HCT116 (cell line): Measurements from ENCODE around the gene AK5. TPM values are rescaled to one million over a fixed set of nuclear protein-coding genes. Genes with fewer than 3 reads are reported as not detected.

Source experiments
- ATAC-seq: fragments of 200-7000 bp; cut with Tn5 transposase; 2 replicates; pipeline ENCODE4 v1.9.1; 2020; ENCODE audit warnings: mild to moderate bottlenecking, moderate library complexity
- BruUV-seq: library from RNA; stranded (reverse); fragments of 400-500 nt; replicated peaks from 2 replicates; lab custom pipeline; 2021; lab: Mats Ljungman, UMichigan
- CTCF ChIA-PET: fragments of 300-600 bp; sonication (Branson Sonifier 250); formaldehyde crosslinking; loops from one replicate; lab custom pipeline; 2021; ENCODE audit warnings: antibody characterized with exemption; lab: Charles Lee
- POLR2A ChIA-PET: fragments of 300-600, 350-600 bp; sonication (Branson Sonifier 250); formaldehyde crosslinking; loops from one replicate; lab custom pipeline; 2021; ENCODE audit warnings: antibody characterized with exemption; lab: Charles Lee
- RAD21 ChIA-PET, 2 experiments: fragments of 300-600 bp; sonication (Branson Sonifier 250); formaldehyde crosslinking; loops; one replicate each; lab custom pipeline; 2023; ENCODE audit warnings: low total read pairs in 2 of 2; ENCODE audit not compliant: uncharacterized antibody in 2 of 2, unreplicated experiment in 2 of 2, low non-redundant PET in 1 of 2; lab: Charles Lee
- DNase-seq: peaks from one replicate; pipeline ENCODE4 v3.0.0-alpha.2; 2010; ENCODE audit warnings: low read depth, low spot score
- H2AFZ ChIP-seq: fragments of 200-600 bp; shearing (Covaris generic), sonication (generic); 2 replicates; pipeline ENCODE4 v1.6.1; 2017; ENCODE audit warnings: low read depth, mixed run types, mixed read lengths, antibody characterized with exemption, low read length; ENCODE audit not compliant: poor library complexity, severe bottlenecking
- H3K27ac ChIP-seq: 2 replicates; pipeline ENCODE4 v1.5.1; 2012; ENCODE audit warnings: low read depth, low read length
- H3K27me3 ChIP-seq: fragments of 200-600 bp; sonication (generic); 2 replicates; pipeline ENCODE4 v1.6.1; 2016; ENCODE audit warnings: mixed run types, low read length, mixed read lengths; ENCODE audit not compliant: insufficient read depth
- H3K36me3 ChIP-seq, 2 experiments: fragments of 200-500 bp in 1 of 2; fragments of 200-600 bp in 1 of 2; sonication (Bioruptor generic) in 1 of 2; sonication (generic) in 1 of 2; 2 replicates each; pipeline versions ENCODE4 v1.5.1 to v1.6.1; 2014 to 2016; ENCODE audit warnings: low read length in 2 of 2, inconsistent platforms in 1 of 2, mixed read lengths in 1 of 2, mixed run types in 1 of 2; ENCODE audit not compliant: insufficient read depth in 2 of 2, control insufficient read depth in 1 of 2
- H3K4me1 ChIP-seq, 2 experiments: fragments of 200-600 bp in 1 of 2; sonication (generic) in 1 of 2; 2 replicates each; pipeline versions ENCODE4 v1.5.1 to v1.6.1; 2012 to 2017; ENCODE audit warnings: low read length in 2 of 2, inconsistent platforms in 1 of 2, mild to moderate bottlenecking in 1 of 2, mixed read lengths in 1 of 2, mixed run types in 1 of 2, moderate library complexity in 1 of 2; ENCODE audit not compliant: insufficient read depth in 2 of 2, control insufficient read depth in 1 of 2
- H3K4me2 ChIP-seq: fragments of 200-600 bp; sonication (generic); 2 replicates; pipeline ENCODE4 v1.6.1; 2017; ENCODE audit warnings: mixed run types, low read length, mixed read lengths
- H3K4me3 ChIP-seq, 2 experiments: fragments of 200-600 bp in 1 of 2; sonication (generic) in 1 of 2; replicated peaks in 1 of 2; 2 replicates each; pipeline ENCODE4 v1.5.1; 2011 to 2016; ENCODE audit warnings: low read length in 2 of 2, control low read depth in 1 of 2, low read depth in 1 of 2, mild to moderate bottlenecking in 1 of 2, mixed read lengths in 1 of 2, mixed run types in 1 of 2
- H3K79me2 ChIP-seq: fragments of 200-600 bp; sonication (generic); 2 replicates; pipeline ENCODE4 v1.6.1; 2017; ENCODE audit warnings: mild to moderate bottlenecking, mixed run types, low read length, moderate library complexity, mixed read lengths; ENCODE audit not compliant: insufficient read depth
- H3K9ac ChIP-seq: fragments of 200-600 bp; sonication (generic); 2 replicates; pipeline ENCODE4 v1.6.1; 2016; ENCODE audit warnings: low read length, mixed read lengths
- H3K9me2 ChIP-seq: fragments of 200-600 bp; sonication (generic), shearing (Covaris generic); 2 replicates; pipeline ENCODE4 v1.6.1; 2017; ENCODE audit warnings: mixed run types, mild to moderate bottlenecking, moderate library complexity; ENCODE audit not compliant: insufficient read depth
- H3K9me3 ChIP-seq, 2 experiments: fragments of 200-500 bp in 1 of 2; fragments of 200-600 bp in 1 of 2; sonication (Bioruptor generic) in 1 of 2; sonication (generic) in 1 of 2; 2 replicates each; pipeline ENCODE4 v1.6.1; 2014 to 2017; ENCODE audit warnings: low read length in 2 of 2, mixed read lengths in 2 of 2, inconsistent platforms in 1 of 2, low read depth in 1 of 2, mild to moderate bottlenecking in 1 of 2, mixed run types in 1 of 2, moderate library complexity in 1 of 2; ENCODE audit not compliant: control insufficient read depth in 1 of 2, insufficient read depth in 1 of 2
- H4K20me1 ChIP-seq: fragments of 200-600 bp; sonication (generic), shearing (Covaris generic); 2 replicates; pipeline ENCODE4 v1.6.1; 2017; ENCODE audit warnings: mixed run types, mild to moderate bottlenecking, moderate library complexity; ENCODE audit not compliant: insufficient read depth
- CEBPB ChIP-seq: IDR thresholded peaks from 2 replicates; pipeline ENCODE4 v1.6.1; 2012; ENCODE audit warnings: low read depth
- ELF1 ChIP-seq: IDR thresholded peaks from 2 replicates; pipeline ENCODE4 v1.6.1; 2012; ENCODE audit warnings: low read depth, borderline replicate concordance
- EZH2 ChIP-seq: fragments of 200-600 bp; sonication (generic); IDR thresholded peaks from 2 replicates; pipeline ENCODE4 v1.6.1; 2017; ENCODE audit warnings: antibody characterized with exemption, mixed run types
- MAX ChIP-seq: IDR thresholded peaks from 2 replicates; pipeline ENCODE4 v1.6.1; 2012
- POLR2A ChIP-seq: IDR thresholded peaks from 2 replicates; pipeline ENCODE4 v1.7.0; 2011; ENCODE audit warnings: borderline replicate concordance; ENCODE audit not compliant: insufficient read depth, insufficient read length; ENCODE audit errors: extremely low read depth
- RAD21 ChIP-seq: IDR thresholded peaks from 2 replicates; pipeline ENCODE4 v1.6.1; 2012; ENCODE audit warnings: low read depth, mild to moderate bottlenecking
- ZNF274 ChIP-seq: fragments of 200-500 bp; sonication (Bioruptor generic); IDR thresholded peaks from 2 replicates; pipeline ENCODE4 v1.6.1; 2014; ENCODE audit warnings: mild to moderate bottlenecking, low read depth, low read length, inconsistent platforms
- intact Hi-C: fragments of 100-400 bp; cut with micrococcal nuclease; formaldehyde crosslinking; loops from 2 replicates; pipeline ENCODE4 v1.10.0; 2022
- total RNA-seq: library from RNA; stranded (reverse); gene quantifications from one replicate; pipeline ENCODE4 v1.2.1, GENCODE V29; 2021; ENCODE audit not compliant: unreplicated experiment
- TF ChIP-seq, protein P1 (sequence below): IDR thresholded peaks from 2 replicates; pipeline ENCODE4 v1.6.1; 2012; ENCODE audit warnings: low read depth

Gene AK5
- total RNA-seq, 1 experiment from 2014 or later, result 0.22 TPM

DNA sequence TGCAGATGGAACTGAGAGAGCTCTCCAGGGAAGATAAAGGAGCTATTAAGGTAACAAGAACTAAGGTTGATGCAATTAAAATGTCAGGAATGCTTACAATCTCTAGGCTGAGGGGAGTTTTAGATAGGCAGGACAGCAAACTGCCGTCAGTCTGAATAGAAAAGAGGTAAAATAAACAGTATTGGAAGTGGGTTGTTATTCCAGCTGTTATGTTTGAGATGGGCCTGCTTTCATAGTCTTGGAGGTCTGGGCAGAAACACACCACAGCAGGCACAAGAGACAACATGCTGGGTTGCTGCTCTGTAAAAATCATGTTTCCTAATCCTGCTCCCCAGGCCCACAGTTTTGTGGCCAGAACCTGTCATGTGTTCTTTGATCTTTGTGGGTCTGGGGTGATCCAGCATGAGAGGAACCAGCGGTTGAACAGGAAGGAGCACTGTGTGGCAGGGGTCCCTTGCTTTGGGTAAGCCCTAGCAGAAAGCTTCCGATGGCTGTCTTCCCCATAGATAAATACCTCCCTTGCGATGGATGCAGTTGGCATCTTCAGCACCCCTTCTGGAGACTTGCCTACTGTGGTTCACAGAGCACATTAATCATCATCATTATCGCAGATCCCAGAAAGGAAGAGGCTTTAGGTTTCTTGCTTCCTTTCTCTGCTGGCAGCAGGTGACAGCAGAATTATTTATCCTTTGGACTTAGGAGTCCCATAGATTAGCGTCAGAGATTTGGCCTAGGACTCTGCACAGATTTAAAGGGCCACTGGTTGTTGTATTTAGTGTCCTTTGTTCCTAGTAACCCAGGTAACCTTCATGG is 97.1 kb downstream of the AK5 start:
- TF ChIP-seq CEBPB (no peak), RAD21 (no peak)
- H4K20me1 ChIP-seq, result no peaks in the 10 kb centered on the region
- H3K4me3 ChIP-seq, result no peak overlapping the region
- no peaks in the 10 kb centered on the region for H3K4me1 ChIP-seq
- intact Hi-C loops, result no loop called here
- DNase-seq (no peak), ATAC-seq (no peak)
- no peak overlapping the region for H3K27ac ChIP-seq
- ChIA-PET RAD21 (no interaction called here), CTCF (no interaction called here), POLR2A (no interaction called here)
- no peaks in the 10 kb centered on the region for H3K36me3 ChIP-seq
- H3K4me2 ChIP-seq, result no peak overlapping the region
- no peaks in the 10 kb centered on the region for H3K9me2 ChIP-seq
- no peak overlapping the region for H3K9ac ChIP-seq
- no peaks in the 10 kb centered on the region for H3K27me3 ChIP-seq
- no peaks in the 10 kb centered on the region for H3K9me3 ChIP-seq
- H3K79me2 ChIP-seq, result no peaks in the 10 kb centered on the region
- BruUV-seq, result no TSS peak
- H2AFZ ChIP-seq, result no peak overlapping the region

DNA sequence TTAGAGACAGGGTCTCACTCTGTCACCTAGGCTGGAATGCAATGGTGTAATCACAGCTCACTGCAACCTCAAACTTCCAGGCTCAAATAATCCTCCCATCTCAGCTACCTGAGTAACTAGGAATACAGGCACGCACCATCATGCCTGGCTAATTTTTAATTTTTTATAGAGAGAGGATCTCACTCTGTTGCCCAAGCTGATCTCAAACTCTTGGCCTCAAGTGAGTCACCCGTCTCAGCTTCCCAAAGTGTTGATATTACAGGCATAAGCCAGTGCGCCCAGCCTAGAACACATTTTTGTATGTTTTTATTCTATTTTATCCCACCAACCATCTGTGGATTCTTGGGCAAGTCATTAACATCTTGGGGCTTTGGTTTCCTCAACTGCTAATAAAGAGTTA is 100.5 kb downstream of the AK5 start:
- TF ChIP-seq ZNF274 (no peak), ELF1 (no peak), EZH2 (no peak), MAX (no peak), POLR2A (no peak)
- TF ChIP-seq, protein P1, sequence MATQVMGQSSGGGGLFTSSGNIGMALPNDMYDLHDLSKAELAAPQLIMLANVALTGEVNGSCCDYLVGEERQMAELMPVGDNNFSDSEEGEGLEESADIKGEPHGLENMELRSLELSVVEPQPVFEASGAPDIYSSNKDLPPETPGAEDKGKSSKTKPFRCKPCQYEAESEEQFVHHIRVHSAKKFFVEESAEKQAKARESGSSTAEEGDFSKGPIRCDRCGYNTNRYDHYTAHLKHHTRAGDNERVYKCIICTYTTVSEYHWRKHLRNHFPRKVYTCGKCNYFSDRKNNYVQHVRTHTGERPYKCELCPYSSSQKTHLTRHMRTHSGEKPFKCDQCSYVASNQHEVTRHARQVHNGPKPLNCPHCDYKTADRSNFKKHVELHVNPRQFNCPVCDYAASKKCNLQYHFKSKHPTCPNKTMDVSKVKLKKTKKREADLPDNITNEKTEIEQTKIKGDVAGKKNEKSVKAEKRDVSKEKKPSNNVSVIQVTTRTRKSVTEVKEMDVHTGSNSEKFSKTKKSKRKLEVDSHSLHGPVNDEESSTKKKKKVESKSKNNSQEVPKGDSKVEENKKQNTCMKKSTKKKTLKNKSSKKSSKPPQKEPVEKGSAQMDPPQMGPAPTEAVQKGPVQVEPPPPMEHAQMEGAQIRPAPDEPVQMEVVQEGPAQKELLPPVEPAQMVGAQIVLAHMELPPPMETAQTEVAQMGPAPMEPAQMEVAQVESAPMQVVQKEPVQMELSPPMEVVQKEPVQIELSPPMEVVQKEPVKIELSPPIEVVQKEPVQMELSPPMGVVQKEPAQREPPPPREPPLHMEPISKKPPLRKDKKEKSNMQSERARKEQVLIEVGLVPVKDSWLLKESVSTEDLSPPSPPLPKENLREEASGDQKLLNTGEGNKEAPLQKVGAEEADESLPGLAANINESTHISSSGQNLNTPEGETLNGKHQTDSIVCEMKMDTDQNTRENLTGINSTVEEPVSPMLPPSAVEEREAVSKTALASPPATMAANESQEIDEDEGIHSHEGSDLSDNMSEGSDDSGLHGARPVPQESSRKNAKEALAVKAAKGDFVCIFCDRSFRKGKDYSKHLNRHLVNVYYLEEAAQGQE, result no peak
- Histone ChIP-seq H3K4me3 (no peak overlapping the region), H3K27ac (no peak overlapping the region), H3K4me2 (no peak overlapping the region), H3K27me3 (no peaks in the 10 kb centered on the region), H3K9ac (no peak overlapping the region), H3K9me3 (no peaks in the 10 kb centered on the region), H3K4me1 (no peaks in the 10 kb centered on the region), H4K20me1 (no peaks in the 10 kb centered on the region), H3K9me2 (no peaks in the 10 kb centered on the region), H2AFZ (no peak overlapping the region), H3K36me3 (no peaks in the 10 kb centered on the region), H3K79me2 (no peaks in the 10 kb centered on the region)
- CTCF ChIA-PET, result no interaction called here
- DNase-seq (no peak), ATAC-seq (no peak)
- RAD21 ChIA-PET, result no interaction called here
- POLR2A ChIA-PET, result no interaction called here
- intact Hi-C loops, result no loop called here
- no TSS peak for BruUV-seq
